HCT116 (cell line): Measurements from ENCODE around the gene CA4. TPM values are rescaled to one million over a fixed set of nuclear protein-coding genes. Genes with fewer than 3 reads are reported as not detected.
"Not testable (repeated sequence)": the region's sequence is repeated elsewhere in the genome, so short reads cannot be mapped to it uniquely, and the experiment has no call there.

Experiments
- ATAC-seq: fragments of 200-7000 bp; cut with Tn5 transposase; 2 replicates; pipeline ENCODE4 v1.9.1; 2020; ENCODE audit warnings: mild to moderate bottlenecking, moderate library complexity
- Bru-seq: library from RNA; stranded (reverse); fragments of 400-500 nt; gene quantifications from one replicate; lab custom pipeline; 2021; lab: Mats Ljungman, UMichigan
- BruChase-seq, 2 experiments: library from RNA; stranded (reverse); fragments of 400-500 nt; gene quantifications; one replicate each; lab custom pipeline; 2021; lab: Mats Ljungman, UMichigan
- BruUV-seq: library from RNA; stranded (reverse); fragments of 400-500 nt; replicated peaks from 2 replicates; lab custom pipeline; 2021; lab: Mats Ljungman, UMichigan
- CTCF ChIA-PET: fragments of 300-600 bp; sonication (Branson Sonifier 250); formaldehyde crosslinking; loops from one replicate; lab custom pipeline; 2021; ENCODE audit warnings: antibody characterized with exemption; lab: Charles Lee
- POLR2A ChIA-PET: fragments of 300-600, 350-600 bp; sonication (Branson Sonifier 250); formaldehyde crosslinking; loops from one replicate; lab custom pipeline; 2021; ENCODE audit warnings: antibody characterized with exemption; lab: Charles Lee
- RAD21 ChIA-PET, 2 experiments: fragments of 300-600 bp; sonication (Branson Sonifier 250); formaldehyde crosslinking; loops; one replicate each; lab custom pipeline; 2023; ENCODE audit warnings: low total read pairs in 2 of 2; ENCODE audit not compliant: uncharacterized antibody in 2 of 2, unreplicated experiment in 2 of 2, low non-redundant PET in 1 of 2; lab: Charles Lee
- DNase-seq: peaks from one replicate; pipeline ENCODE4 v3.0.0-alpha.2; 2010; ENCODE audit warnings: low read depth, low spot score
- H2AFZ ChIP-seq: fragments of 200-600 bp; shearing (Covaris generic), sonication (generic); 2 replicates; pipeline ENCODE4 v1.6.1; 2017; ENCODE audit warnings: low read depth, mixed run types, mixed read lengths, antibody characterized with exemption, low read length; ENCODE audit not compliant: poor library complexity, severe bottlenecking
- H3K27ac ChIP-seq: 2 replicates; pipeline ENCODE4 v1.5.1; 2012; ENCODE audit warnings: low read depth, low read length
- H3K27me3 ChIP-seq: fragments of 200-600 bp; sonication (generic); 2 replicates; pipeline ENCODE4 v1.6.1; 2016; ENCODE audit warnings: mixed run types, low read length, mixed read lengths; ENCODE audit not compliant: insufficient read depth
- H3K36me3 ChIP-seq, 2 experiments: fragments of 200-500 bp in 1 of 2; fragments of 200-600 bp in 1 of 2; sonication (Bioruptor generic) in 1 of 2; sonication (generic) in 1 of 2; 2 replicates each; pipeline versions ENCODE4 v1.5.1 to v1.6.1; 2014 to 2016; ENCODE audit warnings: low read length in 2 of 2, inconsistent platforms in 1 of 2, mixed read lengths in 1 of 2, mixed run types in 1 of 2; ENCODE audit not compliant: insufficient read depth in 2 of 2, control insufficient read depth in 1 of 2
- H3K4me1 ChIP-seq, 2 experiments: fragments of 200-600 bp in 1 of 2; sonication (generic) in 1 of 2; 2 replicates each; pipeline versions ENCODE4 v1.5.1 to v1.6.1; 2012 to 2017; ENCODE audit warnings: low read length in 2 of 2, inconsistent platforms in 1 of 2, mild to moderate bottlenecking in 1 of 2, mixed read lengths in 1 of 2, mixed run types in 1 of 2, moderate library complexity in 1 of 2; ENCODE audit not compliant: insufficient read depth in 2 of 2, control insufficient read depth in 1 of 2
- H3K4me2 ChIP-seq: fragments of 200-600 bp; sonication (generic); 2 replicates; pipeline ENCODE4 v1.6.1; 2017; ENCODE audit warnings: mixed run types, low read length, mixed read lengths
- H3K4me3 ChIP-seq, 2 experiments: fragments of 200-600 bp in 1 of 2; sonication (generic) in 1 of 2; replicated peaks in 1 of 2; 2 replicates each; pipeline ENCODE4 v1.5.1; 2011 to 2016; ENCODE audit warnings: low read length in 2 of 2, control low read depth in 1 of 2, low read depth in 1 of 2, mild to moderate bottlenecking in 1 of 2, mixed read lengths in 1 of 2, mixed run types in 1 of 2
- H3K79me2 ChIP-seq: fragments of 200-600 bp; sonication (generic); 2 replicates; pipeline ENCODE4 v1.6.1; 2017; ENCODE audit warnings: mild to moderate bottlenecking, mixed run types, low read length, moderate library complexity, mixed read lengths; ENCODE audit not compliant: insufficient read depth
- H3K9ac ChIP-seq: fragments of 200-600 bp; sonication (generic); 2 replicates; pipeline ENCODE4 v1.6.1; 2016; ENCODE audit warnings: low read length, mixed read lengths
- H3K9me2 ChIP-seq: fragments of 200-600 bp; sonication (generic), shearing (Covaris generic); 2 replicates; pipeline ENCODE4 v1.6.1; 2017; ENCODE audit warnings: mixed run types, mild to moderate bottlenecking, moderate library complexity; ENCODE audit not compliant: insufficient read depth
- H3K9me3 ChIP-seq, 2 experiments: fragments of 200-500 bp in 1 of 2; fragments of 200-600 bp in 1 of 2; sonication (Bioruptor generic) in 1 of 2; sonication (generic) in 1 of 2; 2 replicates each; pipeline ENCODE4 v1.6.1; 2014 to 2017; ENCODE audit warnings: low read length in 2 of 2, mixed read lengths in 2 of 2, inconsistent platforms in 1 of 2, low read depth in 1 of 2, mild to moderate bottlenecking in 1 of 2, mixed run types in 1 of 2, moderate library complexity in 1 of 2; ENCODE audit not compliant: control insufficient read depth in 1 of 2, insufficient read depth in 1 of 2
- H4K20me1 ChIP-seq: fragments of 200-600 bp; sonication (generic), shearing (Covaris generic); 2 replicates; pipeline ENCODE4 v1.6.1; 2017; ENCODE audit warnings: mixed run types, mild to moderate bottlenecking, moderate library complexity; ENCODE audit not compliant: insufficient read depth
- EZH2phosphoT487 ChIP-seq: fragments of 200-600 bp; IDR thresholded peaks from 2 replicates; pipeline ENCODE4 v1.6.1; 2018; ENCODE audit warnings: antibody characterized with exemption, borderline replicate concordance
- JUND ChIP-seq: IDR thresholded peaks from 2 replicates; pipeline ENCODE4 v1.6.1; 2012
- POLR2AphosphoS5 ChIP-seq: IDR thresholded peaks from 2 replicates; pipeline ENCODE4 v1.6.1; 2011; ENCODE audit warnings: mild to moderate bottlenecking, low read depth, low read length, moderate library complexity
- SRF ChIP-seq: IDR thresholded peaks from 2 replicates; pipeline ENCODE4 v1.6.1; 2012; ENCODE audit warnings: low read depth
- intact Hi-C: fragments of 100-400 bp; cut with micrococcal nuclease; formaldehyde crosslinking; loops from 2 replicates; pipeline ENCODE4 v1.10.0; 2022
- long read RNA-seq: library from polyadenylated mRNA; unstranded; transcript quantifications from one replicate; pipeline ENCODE4 v2.0.0, GENCODE V29; 2021; ENCODE audit not compliant: unreplicated experiment
- polyA plus RNA-seq: library from polyadenylated mRNA; unstranded; fragments of >200 nt; gene quantifications from 2 replicates; pipeline ENCODE4 v1.2.1, GENCODE V29; 2012; ENCODE audit warnings: missing spikeins
- total RNA-seq: library from RNA; stranded (reverse); gene quantifications from one replicate; pipeline ENCODE4 v1.2.1, GENCODE V29; 2021; ENCODE audit not compliant: unreplicated experiment
- TF ChIP-seq, protein P1 (sequence below): IDR thresholded peaks from 2 replicates; pipeline ENCODE4 v1.6.1; 2012; ENCODE audit warnings: low read depth

The CA4 gene
- total RNA-seq (0.20 TPM), Bru-seq, nascent RNA (not detected), BruChase-seq, experiment 1, labeled RNA remaining after a 6-hour chase (percentile 11 among the genes with signal in this experiment), BruChase-seq, experiment 2, labeled RNA remaining after a 2-hour chase (not detected)
- not detected in 2 replicates for polyA plus RNA-seq
- long read RNA-seq = 0 reads

DNA sequence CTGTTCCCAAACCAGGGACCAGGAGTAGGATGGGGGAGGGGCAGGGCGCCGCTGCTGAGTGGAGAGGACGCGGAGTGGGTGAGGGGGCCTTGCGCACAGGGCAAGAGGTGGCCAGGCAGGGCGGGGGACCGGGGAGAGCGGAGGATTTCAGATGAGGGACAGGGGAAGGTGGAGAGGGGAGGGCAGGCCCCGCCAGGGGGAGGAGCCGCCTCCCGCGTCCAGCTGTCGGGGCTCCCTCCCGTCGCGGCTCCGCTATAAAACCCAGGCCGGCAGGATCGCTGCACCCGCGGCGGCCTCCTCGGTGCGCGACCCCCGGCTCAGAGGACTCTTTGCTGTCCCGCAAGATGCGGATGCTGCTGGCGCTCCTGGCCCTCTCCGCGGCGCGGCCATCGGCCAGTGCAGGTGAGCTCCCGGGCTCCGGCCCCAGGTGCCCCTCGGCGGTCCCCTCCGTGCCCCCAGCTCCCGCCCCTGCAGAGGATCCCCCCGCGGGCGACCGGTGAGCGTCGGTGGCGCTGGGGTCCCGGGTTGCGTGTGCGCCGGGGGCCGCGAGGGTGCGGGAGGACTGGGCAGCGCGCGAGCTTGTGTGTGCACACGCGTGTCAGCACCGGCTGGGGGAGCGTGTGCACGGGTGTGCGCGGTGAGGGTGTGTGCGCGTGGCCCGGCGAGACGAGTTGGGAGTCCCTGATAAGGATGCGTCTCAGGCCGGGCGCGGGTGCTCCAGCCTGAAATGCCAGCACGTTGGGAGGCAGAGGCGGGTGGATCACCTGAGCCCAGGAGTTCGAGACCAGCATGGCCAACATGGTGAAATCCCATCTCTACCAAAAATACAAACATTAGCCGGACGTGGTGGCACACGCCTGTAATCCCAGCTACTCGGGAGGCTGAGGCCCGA lies at the start of gene CA4:
CA4 (plus strand) TSS at position 283 of the 892 bp plus-strand sequence; CDS start at position 345, 62 bp downstream.
- ATAC-seq (no peak), DNase-seq (no peak)
- no TSS peak for BruUV-seq
- peaks cover 0 to 4% of the 10 kb centered on the region in 2 experiments; a peak in 1 of 4 replicates for H3K4me1 ChIP-seq
- no peak within 1 kb of the TSS for H3K9ac ChIP-seq
- RAD21 ChIA-PET = interaction anchor here in 1 of 2 experiments (0.7 kb wide), 1 partner anchor 8 kb away, joined by 3 read pairs; no protein-coding TSS in a partner anchor
- no peak within 1 kb of the TSS for H2AFZ ChIP-seq
- intact Hi-C loops = loop anchor here (10.0 kb wide), 2 partner anchors 455 to 485 kb away; partner anchors contain the start of gene PPM1D
- no peaks in the 10 kb centered on the region for H4K20me1 ChIP-seq
- H3K4me3 ChIP-seq = no peak within 1 kb of the TSS
- no peaks in the 10 kb centered on the region for H3K36me3 ChIP-seq
- H3K4me2 ChIP-seq = no peak within 1 kb of the TSS
- H3K79me2 ChIP-seq = no peaks in the 10 kb centered on the region
- no peak within 1 kb of the TSS for H3K27ac ChIP-seq
- POLR2A ChIA-PET = no interaction called here
- H3K9me3 ChIP-seq = no peaks in the 10 kb centered on the region
- H3K9me2 ChIP-seq = no peaks in the 10 kb centered on the region
- H3K27me3 ChIP-seq = no peaks in the 10 kb centered on the region
- CTCF ChIA-PET = no interaction called here
- no peak for TF ChIP-seq SRF
- no peak for TF ChIP-seq EZH2phosphoT487
- TF ChIP-seq POLR2AphosphoS5 = no peak
- TF ChIP-seq JUND = no peak
- TF ChIP-seq, protein P1, sequence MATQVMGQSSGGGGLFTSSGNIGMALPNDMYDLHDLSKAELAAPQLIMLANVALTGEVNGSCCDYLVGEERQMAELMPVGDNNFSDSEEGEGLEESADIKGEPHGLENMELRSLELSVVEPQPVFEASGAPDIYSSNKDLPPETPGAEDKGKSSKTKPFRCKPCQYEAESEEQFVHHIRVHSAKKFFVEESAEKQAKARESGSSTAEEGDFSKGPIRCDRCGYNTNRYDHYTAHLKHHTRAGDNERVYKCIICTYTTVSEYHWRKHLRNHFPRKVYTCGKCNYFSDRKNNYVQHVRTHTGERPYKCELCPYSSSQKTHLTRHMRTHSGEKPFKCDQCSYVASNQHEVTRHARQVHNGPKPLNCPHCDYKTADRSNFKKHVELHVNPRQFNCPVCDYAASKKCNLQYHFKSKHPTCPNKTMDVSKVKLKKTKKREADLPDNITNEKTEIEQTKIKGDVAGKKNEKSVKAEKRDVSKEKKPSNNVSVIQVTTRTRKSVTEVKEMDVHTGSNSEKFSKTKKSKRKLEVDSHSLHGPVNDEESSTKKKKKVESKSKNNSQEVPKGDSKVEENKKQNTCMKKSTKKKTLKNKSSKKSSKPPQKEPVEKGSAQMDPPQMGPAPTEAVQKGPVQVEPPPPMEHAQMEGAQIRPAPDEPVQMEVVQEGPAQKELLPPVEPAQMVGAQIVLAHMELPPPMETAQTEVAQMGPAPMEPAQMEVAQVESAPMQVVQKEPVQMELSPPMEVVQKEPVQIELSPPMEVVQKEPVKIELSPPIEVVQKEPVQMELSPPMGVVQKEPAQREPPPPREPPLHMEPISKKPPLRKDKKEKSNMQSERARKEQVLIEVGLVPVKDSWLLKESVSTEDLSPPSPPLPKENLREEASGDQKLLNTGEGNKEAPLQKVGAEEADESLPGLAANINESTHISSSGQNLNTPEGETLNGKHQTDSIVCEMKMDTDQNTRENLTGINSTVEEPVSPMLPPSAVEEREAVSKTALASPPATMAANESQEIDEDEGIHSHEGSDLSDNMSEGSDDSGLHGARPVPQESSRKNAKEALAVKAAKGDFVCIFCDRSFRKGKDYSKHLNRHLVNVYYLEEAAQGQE = no peak

DNA sequence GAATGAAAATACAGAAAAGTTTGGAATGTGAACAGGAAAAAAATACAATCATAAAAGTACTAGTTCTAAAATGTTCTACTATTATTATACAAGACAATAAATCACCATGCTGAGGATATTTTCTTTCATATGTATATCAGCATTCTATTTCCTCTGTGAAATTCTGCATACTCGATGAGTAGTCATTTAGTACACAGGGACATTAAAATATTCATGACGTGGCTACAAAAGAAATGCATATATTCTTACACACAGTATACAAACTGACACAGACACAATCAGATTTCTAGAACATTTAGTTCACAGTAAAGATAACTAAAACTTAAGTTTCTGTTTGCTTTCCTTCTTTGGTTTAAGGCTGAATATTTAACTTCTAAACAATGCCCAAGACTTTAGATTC lies 49.2 kb upstream of the CA4 start:
- RAD21 ChIA-PET, H3K27me3 ChIP-seq, H2AFZ ChIP-seq, H4K20me1 ChIP-seq, H3K9me3 ChIP-seq, H3K4me2 ChIP-seq, H3K4me3 ChIP-seq, CTCF ChIA-PET, H3K36me3 ChIP-seq, BruUV-seq, DNase-seq, ATAC-seq, H3K9ac ChIP-seq, H3K79me2 ChIP-seq, POLR2A ChIA-PET, H3K4me1 ChIP-seq, H3K9me2 ChIP-seq, H3K27ac ChIP-seq: not testable (repeated sequence)
- intact Hi-C loops = loop anchor here (10.0 kb wide), 3 partner anchors 124 to 544 kb away; no protein-coding TSS in a partner anchor

DNA sequence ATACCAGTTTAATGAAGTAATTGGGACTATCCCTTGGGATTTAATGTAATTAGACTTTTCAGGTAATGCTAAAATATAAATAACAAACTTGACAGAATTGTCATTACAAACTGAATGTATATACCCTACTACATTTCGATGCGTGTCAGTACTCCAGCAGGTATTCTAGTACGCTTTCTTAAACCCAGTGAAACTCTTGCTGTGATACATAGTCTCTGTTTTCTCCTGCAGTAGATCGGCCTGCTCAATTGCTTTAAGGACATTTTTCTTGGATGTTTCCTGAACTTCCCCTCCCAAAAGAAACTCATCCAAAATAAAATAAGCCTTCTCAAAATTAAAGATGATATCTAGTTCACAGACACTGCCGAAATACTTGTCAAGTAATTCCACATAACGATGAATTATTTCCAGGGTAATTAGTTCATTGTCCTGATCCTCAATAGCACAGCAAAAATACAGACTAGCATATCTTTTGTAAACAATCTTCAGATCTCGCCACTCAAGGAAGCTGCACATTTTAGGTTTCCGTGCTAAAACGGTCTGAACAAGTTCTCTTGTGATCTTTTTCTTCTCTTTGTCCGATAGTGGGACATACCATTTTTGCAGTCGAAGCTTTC lies 47.6 kb upstream of the CA4 start:
- H3K9me2 ChIP-seq, DNase-seq, H3K79me2 ChIP-seq, H3K9me3 ChIP-seq, CTCF ChIA-PET, H2AFZ ChIP-seq, H3K27ac ChIP-seq, H3K4me2 ChIP-seq, BruUV-seq, H3K9ac ChIP-seq, RAD21 ChIA-PET, ATAC-seq, POLR2A ChIA-PET, H3K27me3 ChIP-seq, H3K4me1 ChIP-seq, H4K20me1 ChIP-seq, H3K4me3 ChIP-seq, H3K36me3 ChIP-seq: not testable (repeated sequence)
- intact Hi-C loops = loop anchor here (10.0 kb wide), 3 partner anchors 123 to 543 kb away; no protein-coding TSS in a partner anchor
